NCI-H2171 treated with DMSO at 0.1 percent for 48 hours (cell line): Measurements from ENCODE around the gene PGPEP1.
"Not testable (repeated sequence)": the region's sequence is repeated elsewhere in the genome, so short reads cannot be mapped to it uniquely, and the experiment has no call there.

Experiments used
- DNase-seq: peaks from one replicate; lab custom pipeline; 2025; lab: John Stamatoyannopoulos, UW

The PGPEP1 gene

GRCh38 chr19:18390065-18390907 lies 49.9 kb downstream of the PGPEP1 start:
- DNase-seq: peak; percentile 86

- no peak for DNase-seq
These were observed 51.2 kb downstream of the PGPEP1 start for GRCh38 chr19:18391509-18392075.

- no peak for DNase-seq
These were observed 52.0 kb downstream of the PGPEP1 start for GRCh38 chr19:18392417-18392816.

GRCh38 chr19:18392926-18393325 lies 52.5 kb downstream of the PGPEP1 start:
- DNase-seq: no peak

GRCh38 chr19:18393836-18394235 lies 53.4 kb downstream of the PGPEP1 start:
- no peak for DNase-seq

GRCh38 chr19:18396471-18397241 lies 56.3 kb downstream of the PGPEP1 start:
- DNase-seq: no peak

GRCh38 chr19:18397242-18398202 lies 57.1 kb downstream of the PGPEP1 start, which contains the start of gene LRRC25:
LRRC25 (minus strand) TSS chr19:18397622; CDS start chr19:18396963, 659 bp downstream.
- DNase-seq: no peak

GRCh38 chr19:18399008-18399407 lies 58.6 kb downstream of the PGPEP1 start:
- no peak for DNase-seq

GRCh38 chr19:18401580-18402112 lies 61.2 kb downstream of the PGPEP1 start:
- DNase-seq: no peak

- not testable (repeated sequence) for DNase-seq
These were observed 62.3 kb downstream of the PGPEP1 start for GRCh38 chr19:18402455-18403248.

GRCh38 chr19:18405754-18406153 lies 65.4 kb downstream of the PGPEP1 start:
- DNase-seq: not testable (repeated sequence)

- no peak for DNase-seq
These were observed 66.4 kb downstream of the PGPEP1 start for GRCh38 chr19:18406749-18407148.

- no peak for DNase-seq
These were observed 67.7 kb downstream of the PGPEP1 start for GRCh38 chr19:18408053-18408476.

GRCh38 chr19:18412610-18413239 lies 72.3 kb downstream of the PGPEP1 start:
- no peak for DNase-seq

GRCh38 chr19:18414504-18415177 lies 74.2 kb downstream of the PGPEP1 start:
- no peak for DNase-seq

GRCh38 chr19:18415178-18415867 lies 74.9 kb downstream of the PGPEP1 start:
- DNase-seq: no peak

- DNase-seq: peak; percentile 87
These were observed 76.4 kb downstream of the PGPEP1 start for GRCh38 chr19:18416778-18417249.

GRCh38 chr19:18417250-18418028 lies 77.0 kb downstream of the PGPEP1 start:
- peak; percentile 60 for DNase-seq
